AG10803 (cell line): ENCODE results near the gene IRAK2.

Experiments
- DNase-seq: peaks from one replicate; pipeline ENCODE4 v3.0.0; 2010; ENCODE audit warnings: low read depth
- H3K4me3 ChIP-seq: 2 replicates; pipeline ENCODE4 v1.5.1; 2011; ENCODE audit warnings: mild to moderate bottlenecking, low read length, control low read depth
- TF ChIP-seq, protein P1 (sequence below): conservative IDR thresholded peaks from 2 replicates; pipeline ENCODE4 v1.5.1; 2011; ENCODE audit warnings: mild to moderate bottlenecking, low read length, control low read depth, inconsistent platforms

The IRAK2 gene

DNA sequence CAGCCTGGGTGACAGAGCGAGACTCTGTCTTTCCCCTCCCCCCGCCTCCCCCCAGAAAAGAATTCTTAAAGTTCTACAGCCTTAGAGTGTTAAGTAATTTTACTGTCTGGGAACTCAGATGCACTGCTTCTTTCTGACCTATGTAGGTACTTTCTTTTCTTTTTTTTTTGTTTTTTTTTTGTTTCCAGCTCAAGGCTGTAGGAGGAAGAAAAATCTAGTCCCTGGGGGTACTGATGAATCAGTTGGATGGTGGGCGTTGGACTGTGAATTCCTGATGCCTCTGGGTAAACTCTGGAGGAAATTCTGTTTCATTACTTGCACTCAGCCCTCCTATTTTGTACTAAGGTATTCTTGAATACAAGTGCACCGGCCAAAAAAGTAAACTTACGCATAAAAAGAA, 117.2 kb downstream of the IRAK2 start:
- TF ChIP-seq, protein P1, sequence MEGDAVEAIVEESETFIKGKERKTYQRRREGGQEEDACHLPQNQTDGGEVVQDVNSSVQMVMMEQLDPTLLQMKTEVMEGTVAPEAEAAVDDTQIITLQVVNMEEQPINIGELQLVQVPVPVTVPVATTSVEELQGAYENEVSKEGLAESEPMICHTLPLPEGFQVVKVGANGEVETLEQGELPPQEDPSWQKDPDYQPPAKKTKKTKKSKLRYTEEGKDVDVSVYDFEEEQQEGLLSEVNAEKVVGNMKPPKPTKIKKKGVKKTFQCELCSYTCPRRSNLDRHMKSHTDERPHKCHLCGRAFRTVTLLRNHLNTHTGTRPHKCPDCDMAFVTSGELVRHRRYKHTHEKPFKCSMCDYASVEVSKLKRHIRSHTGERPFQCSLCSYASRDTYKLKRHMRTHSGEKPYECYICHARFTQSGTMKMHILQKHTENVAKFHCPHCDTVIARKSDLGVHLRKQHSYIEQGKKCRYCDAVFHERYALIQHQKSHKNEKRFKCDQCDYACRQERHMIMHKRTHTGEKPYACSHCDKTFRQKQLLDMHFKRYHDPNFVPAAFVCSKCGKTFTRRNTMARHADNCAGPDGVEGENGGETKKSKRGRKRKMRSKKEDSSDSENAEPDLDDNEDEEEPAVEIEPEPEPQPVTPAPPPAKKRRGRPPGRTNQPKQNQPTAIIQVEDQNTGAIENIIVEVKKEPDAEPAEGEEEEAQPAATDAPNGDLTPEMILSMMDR = no peak
- DNase-seq = peak; percentile 14
- H3K4me3 ChIP-seq = no peak overlapping the region

DNA sequence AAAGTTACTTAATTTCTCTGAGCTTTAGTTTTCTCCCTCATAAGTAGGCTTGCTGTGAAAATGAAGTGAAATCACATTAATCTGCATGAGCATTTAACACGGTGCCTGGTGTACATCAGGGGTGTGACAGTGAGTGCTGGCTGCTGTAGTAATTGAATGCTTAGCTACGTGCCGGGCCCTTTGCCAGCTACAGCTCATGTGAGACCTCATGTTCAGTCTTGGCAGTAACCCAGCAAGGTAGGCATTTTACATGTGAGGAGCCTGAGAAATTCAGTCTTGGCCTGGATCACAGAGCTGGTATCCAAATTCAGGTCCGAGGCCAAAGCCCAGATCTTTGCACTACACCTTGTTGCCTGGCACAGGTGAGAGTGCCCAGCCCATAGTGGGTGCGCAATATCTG, 118.9 kb downstream of the IRAK2 start:
- no peak for DNase-seq
- H3K4me3 ChIP-seq = no peak overlapping the region
- TF ChIP-seq, protein P1 = no peak

DNA sequence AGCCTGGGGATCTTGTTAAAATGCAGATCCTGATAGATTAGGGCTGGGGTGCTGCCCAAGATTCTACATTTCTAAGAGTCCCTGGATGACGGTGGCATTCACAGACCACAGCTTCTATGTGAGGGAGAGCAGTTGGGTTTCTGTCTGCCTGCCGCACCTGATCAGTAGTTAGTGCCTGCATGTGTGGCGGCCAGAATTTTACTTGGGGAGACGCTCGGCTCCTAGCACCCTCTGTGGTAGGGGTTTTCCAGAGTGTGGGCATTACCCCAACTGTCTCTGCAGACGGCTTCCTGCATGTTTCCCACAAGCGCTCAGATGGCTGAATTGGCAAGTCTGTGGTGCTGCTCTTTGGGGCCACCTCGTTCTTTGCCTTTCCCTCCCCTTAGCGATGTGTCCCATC, 119.8 kb downstream of the IRAK2 start:
- no peak for DNase-seq
- no peak overlapping the region for H3K4me3 ChIP-seq
- TF ChIP-seq, protein P1 = no peak

DNA sequence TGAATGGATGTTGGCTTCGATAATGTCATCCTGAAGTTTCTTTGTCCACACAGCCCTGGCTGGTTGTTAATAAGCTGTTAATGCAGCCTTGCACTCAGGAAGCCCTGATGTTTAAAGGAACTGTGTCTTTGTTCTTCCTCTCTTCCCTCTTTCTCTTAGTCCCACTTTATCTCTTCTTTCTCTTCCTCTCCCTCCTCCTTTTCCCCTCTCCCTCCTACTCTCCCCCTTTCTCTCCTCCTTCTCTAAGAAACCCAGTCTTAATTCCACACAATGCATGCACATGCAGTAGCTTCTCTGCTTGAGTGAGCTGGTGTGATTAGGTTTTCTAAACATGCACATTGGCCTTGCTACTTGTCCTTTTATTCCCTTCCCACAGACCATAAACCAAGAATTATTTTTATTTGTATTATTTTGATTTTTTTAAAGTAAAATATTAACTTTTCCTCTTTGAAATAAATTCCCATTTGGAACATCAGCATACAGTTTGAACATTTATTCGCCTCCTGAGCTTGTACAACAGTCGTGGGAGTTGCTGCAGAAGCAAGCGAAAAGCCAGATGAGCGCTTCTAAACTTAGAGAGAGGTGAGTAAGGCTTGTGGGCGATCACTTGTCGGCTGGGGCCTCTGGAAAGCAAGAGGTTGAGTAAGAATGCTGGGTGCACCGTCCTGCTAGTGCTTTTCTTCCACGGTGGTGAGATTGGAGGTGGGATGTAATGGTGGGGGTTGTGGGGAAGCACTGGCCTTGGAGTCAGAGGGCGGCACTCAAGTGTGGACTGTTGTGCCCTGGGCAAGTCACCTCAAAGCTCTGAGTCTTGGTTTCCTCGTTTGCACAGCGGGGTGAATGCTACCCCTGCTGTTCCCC, 120.8 kb downstream of the IRAK2 start:
- no peak for DNase-seq

DNA sequence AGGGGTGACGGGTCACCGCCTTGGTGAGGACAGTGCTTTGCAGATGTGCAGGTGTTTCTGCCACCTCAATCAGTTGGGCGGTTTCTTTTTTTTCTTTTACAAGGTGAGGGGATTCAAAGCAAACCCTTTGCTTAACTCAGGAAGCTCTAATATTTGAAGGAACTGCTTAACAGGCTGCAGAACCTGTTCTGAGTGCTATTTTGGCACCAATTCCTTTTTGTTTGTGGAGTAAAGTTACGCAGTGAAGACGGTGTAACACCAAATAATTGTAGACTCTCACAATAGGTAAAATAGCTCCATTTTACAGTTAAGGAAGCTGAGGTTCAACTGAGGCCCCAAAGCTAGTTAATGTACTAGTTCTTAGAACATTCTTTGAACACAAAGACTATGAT, 121.4 kb downstream of the IRAK2 start:
- no peak overlapping the region for H3K4me3 ChIP-seq
- TF ChIP-seq, protein P1 = no peak
- no peak for DNase-seq

More for the DNA sequence above, 120.8 kb downstream of the IRAK2 start:
- H3K4me3 ChIP-seq = no peak overlapping the region
- TF ChIP-seq, protein P1 = no peak

DNA sequence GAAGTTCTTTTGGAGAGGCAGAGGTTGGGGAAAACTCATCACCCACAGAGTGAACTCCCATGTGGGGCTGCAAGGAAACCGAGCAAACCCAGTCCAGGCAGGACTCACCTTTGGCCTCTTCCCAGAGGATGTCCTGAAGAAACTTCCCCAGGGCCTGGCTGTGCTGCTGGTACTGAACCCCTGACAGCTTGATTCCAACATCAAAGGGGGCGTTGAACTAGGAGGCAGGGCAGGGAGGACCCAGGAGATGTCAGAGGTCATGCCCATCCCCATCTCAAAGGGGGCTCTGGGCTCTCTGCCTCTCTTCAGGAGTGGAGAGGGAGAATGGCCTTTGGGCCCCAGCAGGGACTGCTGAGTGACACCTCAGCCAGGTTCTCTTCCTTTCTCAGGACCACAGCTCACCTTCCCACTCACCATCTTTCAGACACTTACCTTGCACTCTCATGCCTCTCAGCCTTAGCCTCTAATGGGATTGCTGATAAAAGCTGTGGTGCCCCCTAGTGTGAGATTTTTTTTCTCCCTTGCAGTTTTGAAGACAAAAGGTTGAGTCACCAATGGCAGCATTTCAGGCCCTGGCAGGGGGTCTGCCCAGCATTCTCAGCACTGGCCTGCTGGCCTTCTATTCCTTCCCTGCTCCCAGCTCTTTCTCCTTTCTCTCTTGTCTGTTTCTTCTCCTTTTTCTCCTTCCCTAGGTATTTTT, 122.0 kb downstream of the IRAK2 start:
- no peak overlapping the region for H3K4me3 ChIP-seq
- TF ChIP-seq, protein P1 = no peak
- peak; percentile 11 for DNase-seq
